ENCODE data around the gene ACTL8. TPM values are rescaled to one million over a fixed set of nuclear protein-coding genes. Genes with fewer than 3 reads are reported as not detected.

ACTL8 gene
- total and polyA plus RNA-seq, 12 donors: not detected

- no peak overlapping the region for H3K27ac ChIP-seq
- WGBS, 4 donors: 84 to 91% (median 88%) methylated on average over 7 to 8 of the region's 8 CpGs
- DNase-seq: no peak
These were observed 22.7 kb downstream of the ACTL8 start for GRCh38 chr1:17777818-17778217.

GRCh38 chr1:17780916-17781315 lies 25.8 kb downstream of the ACTL8 start:
- 70 to 83% (median 76%) methylated on average over 4 of the region's 4 CpGs for WGBS, 4 donors
- no peaks in the 10 kb centered on the region for H3K9me3 ChIP-seq (replicated peaks in 1 of 3)
- no peaks in the 10 kb centered on the region for H3K4me1 ChIP-seq (replicated peaks in 1 of 2)
- H3K36me3 ChIP-seq (replicated peaks in 1 of 2): no peaks in the 10 kb centered on the region
- intact Hi-C loops (cut with DNase I): no loop called here
- H3K27ac ChIP-seq: no peak overlapping the region
- TF ChIP-seq POLR2A (IDR thresholded peaks at IDR 0.05): no peak
- no peak for TF ChIP-seq CTCF (IDR thresholded peaks at IDR 0.05)
- DNase-seq: no peak
- no peaks in the 10 kb centered on the region for H3K27me3 ChIP-seq
- H3K4me3 ChIP-seq: no peak overlapping the region

More at GRCh38 chr1:17777818-17778217, 22.7 kb downstream of the ACTL8 start:
- H3K4me3 ChIP-seq: no peak overlapping the region
- no peaks in the 10 kb centered on the region for H3K4me1 ChIP-seq (replicated peaks in 1 of 2)
- no peaks in the 10 kb centered on the region for H3K36me3 ChIP-seq (replicated peaks in 1 of 2)
- TF ChIP-seq CTCF (IDR thresholded peaks at IDR 0.05) (no peak), POLR2A (IDR thresholded peaks at IDR 0.05) (no peak)
- H3K27me3 ChIP-seq: no peaks in the 10 kb centered on the region
- intact Hi-C loops (cut with DNase I): no loop called here
- no peaks in the 10 kb centered on the region for H3K9me3 ChIP-seq (replicated peaks in 1 of 3)

- WGBS, 4 donors: 94 to 95% (median 94%) methylated on average over 4 to 5 of the region's 5 CpGs
These were observed 34.8 kb downstream of the ACTL8 start for GRCh38 chr1:17789926-17790325.

GRCh38 chr1:17790383-17791054 lies 35.4 kb downstream of the ACTL8 start:
- peaks cover 20% of the 10 kb centered on the region for H3K27me3 ChIP-seq
- no peak for DNase-seq
- no peak overlapping the region for H3K27ac ChIP-seq
- 72 to 76% (median 75%) methylated on average over 2 to 4 of the region's 4 CpGs for WGBS, 4 donors
- TF ChIP-seq CTCF (IDR thresholded peaks at IDR 0.05): no peak
- TF ChIP-seq POLR2A (IDR thresholded peaks at IDR 0.05): no peak
- no peaks in the 10 kb centered on the region for H3K9me3 ChIP-seq (replicated peaks in 1 of 3)
- intact Hi-C loops (cut with DNase I): no loop called here
- no peaks in the 10 kb centered on the region for H3K4me1 ChIP-seq (replicated peaks in 1 of 2)
- no peaks in the 10 kb centered on the region for H3K36me3 ChIP-seq (replicated peaks in 1 of 2)
- H3K4me3 ChIP-seq: no peak overlapping the region

More at GRCh38 chr1:17789926-17790325, 34.8 kb downstream of the ACTL8 start:
- H3K4me1 ChIP-seq (replicated peaks in 1 of 2): no peaks in the 10 kb centered on the region
- H3K27me3 ChIP-seq: peaks cover 18% of the 10 kb centered on the region
- DNase-seq: no peak
- no peaks in the 10 kb centered on the region for H3K9me3 ChIP-seq (replicated peaks in 1 of 3)
- H3K4me3 ChIP-seq: no peak overlapping the region
- intact Hi-C loops (cut with DNase I): no loop called here
- H3K27ac ChIP-seq: no peak overlapping the region
- H3K36me3 ChIP-seq (replicated peaks in 1 of 2): no peaks in the 10 kb centered on the region
- TF ChIP-seq CTCF (IDR thresholded peaks at IDR 0.05): no peak
- TF ChIP-seq POLR2A (IDR thresholded peaks at IDR 0.05): no peak
